Keratinocyte (primary cell): Measurements from ENCODE around the gene CENPU.

Source experiments
- EZH2 ChIP-seq: IDR thresholded peaks from one replicate; pipeline ENCODE4 v1.6.1; 2012; ENCODE audit warnings: inconsistent platforms, mild to moderate bottlenecking, low read length, moderate library complexity
- TF ChIP-seq, protein P1 (sequence below), 3 experiments: IDR thresholded peaks in 1 of 3; conservative IDR thresholded peaks in 1 of 3; optimal IDR thresholded peaks in 1 of 3; 2 replicates in 2 of 3; 3 replicates in 1 of 3; pipeline versions ENCODE3 to v1.5.1; 2011; ENCODE audit warnings: low read length in 3 of 3, mild to moderate bottlenecking in 3 of 3, moderate library complexity in 2 of 3, control low read depth in 1 of 3, inconsistent platforms in 1 of 3; ENCODE audit not compliant: insufficient read depth in 2 of 3; ENCODE audit errors: extremely low read depth in 1 of 3

DNA sequence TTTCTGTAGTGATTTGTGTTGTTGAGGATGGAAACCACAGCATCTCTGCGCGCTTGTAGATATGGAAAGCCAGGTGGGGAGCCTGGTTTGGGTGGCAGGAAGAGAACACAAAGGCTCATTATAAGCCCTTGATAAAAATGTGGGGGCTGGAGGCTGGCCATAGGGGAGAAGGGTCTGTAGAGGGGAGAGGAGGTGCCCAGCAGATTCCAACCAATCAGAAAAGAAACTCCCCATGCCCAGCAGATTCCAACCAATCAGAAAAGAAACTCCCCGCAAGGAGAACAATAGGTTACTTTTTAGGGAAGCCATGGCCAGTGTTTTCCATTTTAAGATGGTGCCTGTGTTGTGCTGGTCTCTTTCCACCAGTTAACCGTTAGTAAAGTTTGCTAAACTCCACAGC lies 9.8 kb upstream of the CENPU start:
- no peak for TF ChIP-seq EZH2
- TF ChIP-seq, protein P1, sequence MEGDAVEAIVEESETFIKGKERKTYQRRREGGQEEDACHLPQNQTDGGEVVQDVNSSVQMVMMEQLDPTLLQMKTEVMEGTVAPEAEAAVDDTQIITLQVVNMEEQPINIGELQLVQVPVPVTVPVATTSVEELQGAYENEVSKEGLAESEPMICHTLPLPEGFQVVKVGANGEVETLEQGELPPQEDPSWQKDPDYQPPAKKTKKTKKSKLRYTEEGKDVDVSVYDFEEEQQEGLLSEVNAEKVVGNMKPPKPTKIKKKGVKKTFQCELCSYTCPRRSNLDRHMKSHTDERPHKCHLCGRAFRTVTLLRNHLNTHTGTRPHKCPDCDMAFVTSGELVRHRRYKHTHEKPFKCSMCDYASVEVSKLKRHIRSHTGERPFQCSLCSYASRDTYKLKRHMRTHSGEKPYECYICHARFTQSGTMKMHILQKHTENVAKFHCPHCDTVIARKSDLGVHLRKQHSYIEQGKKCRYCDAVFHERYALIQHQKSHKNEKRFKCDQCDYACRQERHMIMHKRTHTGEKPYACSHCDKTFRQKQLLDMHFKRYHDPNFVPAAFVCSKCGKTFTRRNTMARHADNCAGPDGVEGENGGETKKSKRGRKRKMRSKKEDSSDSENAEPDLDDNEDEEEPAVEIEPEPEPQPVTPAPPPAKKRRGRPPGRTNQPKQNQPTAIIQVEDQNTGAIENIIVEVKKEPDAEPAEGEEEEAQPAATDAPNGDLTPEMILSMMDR (optimal IDR thresholded peaks at IDR 0.05 in 1 of 3, IDR thresholded peaks at IDR 0.05 in 1 of 3, conservative IDR thresholded peaks at IDR 0.05 in 1 of 3; ENCODE audit: extremely low read depth in 1 of 3, insufficient read depth in 2 of 3, low read length in 3 of 3) = no peak
